SK-N-SH treated with all-trans-retinoic acid at 6 μM for 48 hours (cell line): ENCODE measurements around the gene ARID3B.

Experiments
- ARNTL ChIP-seq: fragments of 450-650 bp; formaldehyde crosslinking; IDR thresholded peaks from 2 replicates; pipeline ENCODE4 v1.5.0; 2020; ENCODE audit warnings: low read depth, mild to moderate bottlenecking, moderate library complexity, borderline replicate concordance
- BACH2 ChIP-seq: fragments of 250-450 bp; sonication (Bioruptor Pico); IDR thresholded peaks from 2 replicates; pipeline ENCODE4 v1.9.0; 2021; ENCODE audit warnings: mild to moderate bottlenecking, borderline replicate concordance
- CSRNP3 ChIP-seq: fragments of 250-450 bp; sonication (Bioruptor Pico); IDR thresholded peaks from 2 replicates; pipeline ENCODE4 v1.5.1; 2021; ENCODE audit warnings: mild to moderate bottlenecking, moderate library complexity
- RARB ChIP-seq: fragments of 250-450 bp; sonication (Bioruptor Pico); IDR thresholded peaks from 2 replicates; pipeline ENCODE4 v1.8.0; 2021; ENCODE audit warnings: mild to moderate bottlenecking, moderate library complexity
- SNAI2 ChIP-seq: fragments of 250-450 bp; sonication (Bioruptor Pico); IDR thresholded peaks from 2 replicates; pipeline ENCODE4 v1.5.0; 2020; ENCODE audit warnings: mild to moderate bottlenecking, moderate library complexity
- ZFP3 ChIP-seq: fragments of 250-450 bp; sonication (Bioruptor Pico); IDR thresholded peaks from 2 replicates; pipeline ENCODE4 v1.5.0; 2020; ENCODE audit warnings: mild to moderate bottlenecking, moderate library complexity
- ZNF565 ChIP-seq: fragments of 450-650 bp; formaldehyde crosslinking; conservative IDR thresholded peaks from 2 replicates; pipeline ENCODE4 v1.5.0; 2020; ENCODE audit warnings: low read depth, mild to moderate bottlenecking, moderate library complexity
- ZNF70 ChIP-seq: fragments of 450-650 bp; formaldehyde crosslinking; IDR thresholded peaks from 2 replicates; pipeline ENCODE4 v1.5.0; 2020; ENCODE audit warnings: mild to moderate bottlenecking, moderate library complexity
- TF ChIP-seq, protein P1 (sequence below): fragments of 250-450 bp; sonication (Bioruptor Pico); IDR thresholded peaks from 2 replicates; pipeline ENCODE4 v1.5.0; 2020; ENCODE audit warnings: mild to moderate bottlenecking, moderate library complexity
- TF ChIP-seq, protein P2 (sequence below): fragments of 250-450 bp; sonication (Bioruptor Pico); IDR thresholded peaks from 2 replicates; pipeline ENCODE4 v1.8.0; 2020; ENCODE audit warnings: mild to moderate bottlenecking, moderate library complexity, borderline replicate concordance

- no peak for TF ChIP-seq CSRNP3
- TF ChIP-seq, protein P1, sequence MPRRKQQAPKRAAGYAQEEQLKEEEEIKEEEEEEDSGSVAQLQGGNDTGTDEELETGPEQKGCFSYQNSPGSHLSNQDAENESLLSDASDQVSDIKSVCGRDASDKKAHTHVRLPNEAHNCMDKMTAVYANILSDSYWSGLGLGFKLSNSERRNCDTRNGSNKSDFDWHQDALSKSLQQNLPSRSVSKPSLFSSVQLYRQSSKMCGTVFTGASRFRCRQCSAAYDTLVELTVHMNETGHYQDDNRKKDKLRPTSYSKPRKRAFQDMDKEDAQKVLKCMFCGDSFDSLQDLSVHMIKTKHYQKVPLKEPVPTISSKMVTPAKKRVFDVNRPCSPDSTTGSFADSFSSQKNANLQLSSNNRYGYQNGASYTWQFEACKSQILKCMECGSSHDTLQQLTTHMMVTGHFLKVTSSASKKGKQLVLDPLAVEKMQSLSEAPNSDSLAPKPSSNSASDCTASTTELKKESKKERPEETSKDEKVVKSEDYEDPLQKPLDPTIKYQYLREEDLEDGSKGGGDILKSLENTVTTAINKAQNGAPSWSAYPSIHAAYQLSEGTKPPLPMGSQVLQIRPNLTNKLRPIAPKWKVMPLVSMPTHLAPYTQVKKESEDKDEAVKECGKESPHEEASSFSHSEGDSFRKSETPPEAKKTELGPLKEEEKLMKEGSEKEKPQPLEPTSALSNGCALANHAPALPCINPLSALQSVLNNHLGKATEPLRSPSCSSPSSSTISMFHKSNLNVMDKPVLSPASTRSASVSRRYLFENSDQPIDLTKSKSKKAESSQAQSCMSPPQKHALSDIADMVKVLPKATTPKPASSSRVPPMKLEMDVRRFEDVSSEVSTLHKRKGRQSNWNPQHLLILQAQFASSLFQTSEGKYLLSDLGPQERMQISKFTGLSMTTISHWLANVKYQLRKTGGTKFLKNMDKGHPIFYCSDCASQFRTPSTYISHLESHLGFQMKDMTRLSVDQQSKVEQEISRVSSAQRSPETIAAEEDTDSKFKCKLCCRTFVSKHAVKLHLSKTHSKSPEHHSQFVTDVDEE = no peak
- TF ChIP-seq, protein P2, sequence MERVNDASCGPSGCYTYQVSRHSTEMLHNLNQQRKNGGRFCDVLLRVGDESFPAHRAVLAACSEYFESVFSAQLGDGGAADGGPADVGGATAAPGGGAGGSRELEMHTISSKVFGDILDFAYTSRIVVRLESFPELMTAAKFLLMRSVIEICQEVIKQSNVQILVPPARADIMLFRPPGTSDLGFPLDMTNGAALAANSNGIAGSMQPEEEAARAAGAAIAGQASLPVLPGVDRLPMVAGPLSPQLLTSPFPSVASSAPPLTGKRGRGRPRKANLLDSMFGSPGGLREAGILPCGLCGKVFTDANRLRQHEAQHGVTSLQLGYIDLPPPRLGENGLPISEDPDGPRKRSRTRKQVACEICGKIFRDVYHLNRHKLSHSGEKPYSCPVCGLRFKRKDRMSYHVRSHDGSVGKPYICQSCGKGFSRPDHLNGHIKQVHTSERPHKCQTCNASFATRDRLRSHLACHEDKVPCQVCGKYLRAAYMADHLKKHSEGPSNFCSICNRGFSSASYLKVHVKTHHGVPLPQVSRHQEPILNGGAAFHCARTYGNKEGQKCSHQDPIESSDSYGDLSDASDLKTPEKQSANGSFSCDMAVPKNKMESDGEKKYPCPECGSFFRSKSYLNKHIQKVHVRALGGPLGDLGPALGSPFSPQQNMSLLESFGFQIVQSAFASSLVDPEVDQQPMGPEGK = no peak
- no peak for TF ChIP-seq SNAI2 (CRISPR knock-in tag)
- TF ChIP-seq BACH2 (CRISPR knock-in tag) = no peak
- no peak for TF ChIP-seq ZFP3 (CRISPR knock-in tag)
- no peak for TF ChIP-seq RARB (CRISPR knock-in tag)
- no peak for TF ChIP-seq ZNF565 (CRISPR knock-in tag)
- TF ChIP-seq ZNF70 (CRISPR knock-in tag) = no peak
- TF ChIP-seq ARNTL = no peak
These were observed 4.1 kb downstream of the ARID3B start for GRCh38 chr15:74545086-74545485.
